Coronary artery (tissue), 2 donors: ENCODE data around the gene FBXW7.

ENCODE experiments used
- DNase-seq: peaks from one replicate; pipeline ENCODE4 v3.0.0-alpha.2; 2017; ENCODE audit warnings: low spot score
- H3K27ac ChIP-seq, 2 donors: fragments of 200-600 bp; sonication (generic); one replicate each; pipeline ENCODE4 v1.5.1; 2016 to 2019
- H3K4me3 ChIP-seq: fragments of 200-600 bp; sonication (generic); 2 replicates; pipeline ENCODE4 v1.5.1; 2016; ENCODE audit warnings: mild to moderate bottlenecking, moderate library complexity
- TF ChIP-seq, protein P1 (sequence below): fragments of 200-600 bp; sonication (generic); IDR thresholded peaks from one replicate; pipeline ENCODE4 v1.5.1; 2019; ENCODE audit warnings: antibody characterized with exemption

The FBXW7 gene

DNA sequence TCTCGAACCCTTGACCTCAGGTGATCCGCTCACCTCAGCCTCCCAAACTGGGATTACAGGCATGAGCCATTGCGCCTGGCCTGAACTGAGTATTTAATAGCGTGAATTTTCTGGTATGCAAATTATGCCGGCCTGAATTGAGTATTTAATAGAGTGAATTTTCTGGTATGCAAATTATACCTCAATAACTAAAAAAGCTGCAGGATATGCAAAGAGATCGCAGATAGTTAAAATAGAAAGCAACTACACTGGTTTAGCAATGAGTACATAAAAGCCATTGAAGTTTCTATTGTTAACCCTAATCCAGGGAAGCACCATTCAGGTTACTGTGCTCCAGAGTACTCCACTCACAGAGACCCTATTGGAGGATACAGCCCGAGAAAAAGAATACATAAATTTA is 22.8 kb downstream of the FBXW7 start:
- no peak for DNase-seq
- no peak overlapping the region for H3K27ac ChIP-seq
- TF ChIP-seq, protein P1, sequence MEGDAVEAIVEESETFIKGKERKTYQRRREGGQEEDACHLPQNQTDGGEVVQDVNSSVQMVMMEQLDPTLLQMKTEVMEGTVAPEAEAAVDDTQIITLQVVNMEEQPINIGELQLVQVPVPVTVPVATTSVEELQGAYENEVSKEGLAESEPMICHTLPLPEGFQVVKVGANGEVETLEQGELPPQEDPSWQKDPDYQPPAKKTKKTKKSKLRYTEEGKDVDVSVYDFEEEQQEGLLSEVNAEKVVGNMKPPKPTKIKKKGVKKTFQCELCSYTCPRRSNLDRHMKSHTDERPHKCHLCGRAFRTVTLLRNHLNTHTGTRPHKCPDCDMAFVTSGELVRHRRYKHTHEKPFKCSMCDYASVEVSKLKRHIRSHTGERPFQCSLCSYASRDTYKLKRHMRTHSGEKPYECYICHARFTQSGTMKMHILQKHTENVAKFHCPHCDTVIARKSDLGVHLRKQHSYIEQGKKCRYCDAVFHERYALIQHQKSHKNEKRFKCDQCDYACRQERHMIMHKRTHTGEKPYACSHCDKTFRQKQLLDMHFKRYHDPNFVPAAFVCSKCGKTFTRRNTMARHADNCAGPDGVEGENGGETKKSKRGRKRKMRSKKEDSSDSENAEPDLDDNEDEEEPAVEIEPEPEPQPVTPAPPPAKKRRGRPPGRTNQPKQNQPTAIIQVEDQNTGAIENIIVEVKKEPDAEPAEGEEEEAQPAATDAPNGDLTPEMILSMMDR, result no peak
- no peak overlapping the region for H3K4me3 ChIP-seq

DNA sequence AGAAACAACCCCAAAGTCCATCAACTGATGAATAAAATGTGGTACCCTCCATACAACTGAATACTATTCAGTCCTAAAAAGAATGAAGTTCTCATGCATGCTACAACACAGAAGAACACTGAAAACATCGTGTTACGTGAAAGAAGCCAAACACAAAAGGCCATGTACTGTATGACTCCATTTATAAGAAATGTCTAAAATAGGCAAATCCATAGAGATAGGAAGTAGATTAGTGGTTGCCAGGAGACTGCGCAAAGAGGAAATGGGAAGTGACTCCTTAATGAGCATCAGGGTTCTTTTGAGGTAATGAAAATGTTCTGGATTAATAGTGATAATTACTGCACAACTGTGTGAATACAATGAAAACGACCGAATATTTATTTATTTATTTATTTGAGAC is 23.4 kb downstream of the FBXW7 start:
- Histone ChIP-seq H3K4me3 (no peak overlapping the region), H3K27ac (no peak overlapping the region)
- DNase-seq, result no peak
- TF ChIP-seq, protein P1, result no peak

DNA sequence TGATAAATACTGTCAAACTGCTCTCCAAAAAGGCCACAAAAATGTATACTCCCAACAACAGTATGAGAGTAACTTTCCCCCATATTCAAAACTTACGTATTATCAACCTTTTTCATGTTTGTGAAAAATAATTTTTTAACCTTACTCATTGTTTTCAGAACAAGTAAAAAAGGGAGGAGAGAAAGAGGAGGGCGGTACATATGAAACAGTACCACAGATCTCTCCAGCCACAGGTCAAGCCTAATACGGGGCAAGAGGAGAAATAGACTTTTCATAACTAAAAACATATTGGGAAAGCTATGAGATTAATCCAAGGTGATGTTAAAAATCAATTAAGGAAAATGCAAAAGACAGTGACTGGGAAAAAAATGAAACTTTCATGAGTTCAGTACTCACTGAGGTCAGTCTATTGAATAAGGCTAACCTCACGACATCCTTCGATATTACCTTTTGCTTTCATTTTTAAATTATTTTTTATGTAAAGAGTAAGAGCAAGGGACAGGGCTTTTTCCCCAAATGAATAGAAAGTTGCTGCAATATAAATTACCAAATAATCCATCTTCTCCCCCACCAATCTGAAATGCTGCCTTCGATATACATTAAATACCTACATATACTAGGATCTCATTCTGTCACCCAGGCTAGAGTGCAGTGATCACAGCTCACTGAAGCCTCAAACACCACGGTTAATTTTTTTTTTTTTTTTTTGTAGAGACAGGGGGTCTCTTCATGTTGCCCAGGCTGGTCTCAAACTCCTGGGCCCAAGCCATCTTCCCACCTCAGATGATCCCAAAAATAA is 25.3 kb downstream of the FBXW7 start:
- TF ChIP-seq, protein P1, result no peak
- no peak overlapping the region for H3K27ac ChIP-seq
- no peak for DNase-seq
- H3K4me3 ChIP-seq, result no peak overlapping the region

DNA sequence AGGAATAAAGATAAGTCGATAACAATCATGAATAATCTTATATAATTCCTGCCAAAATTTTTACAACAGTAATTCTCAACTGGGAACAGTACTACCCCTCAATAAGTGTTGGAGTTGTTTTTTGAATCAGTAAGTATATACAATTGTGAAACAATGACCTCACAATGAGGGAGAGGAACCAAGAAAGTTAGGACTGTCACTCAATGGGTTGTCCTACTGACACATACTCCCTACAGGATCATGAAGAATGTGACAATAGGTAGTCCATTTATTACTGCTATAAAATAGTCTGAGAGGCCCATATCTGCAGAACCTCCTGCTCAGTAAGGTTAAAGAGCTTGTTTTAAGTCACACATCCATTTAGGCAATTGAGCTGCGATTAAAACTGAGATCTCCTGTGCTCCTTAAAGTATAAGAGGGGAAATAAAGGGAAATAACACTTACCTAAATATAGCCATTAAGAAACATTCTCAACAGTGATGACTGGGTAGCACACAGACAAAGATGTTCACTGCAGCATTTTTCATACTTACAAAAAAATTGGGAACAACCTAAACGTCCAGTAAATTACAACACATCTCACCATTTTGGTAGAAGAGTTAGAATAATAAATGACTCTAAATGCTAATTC is 26.2 kb downstream of the FBXW7 start:
- DNase-seq, result no peak
- TF ChIP-seq, protein P1, result no peak
- H3K4me3 ChIP-seq, result no peak overlapping the region
- no peak overlapping the region for H3K27ac ChIP-seq

DNA sequence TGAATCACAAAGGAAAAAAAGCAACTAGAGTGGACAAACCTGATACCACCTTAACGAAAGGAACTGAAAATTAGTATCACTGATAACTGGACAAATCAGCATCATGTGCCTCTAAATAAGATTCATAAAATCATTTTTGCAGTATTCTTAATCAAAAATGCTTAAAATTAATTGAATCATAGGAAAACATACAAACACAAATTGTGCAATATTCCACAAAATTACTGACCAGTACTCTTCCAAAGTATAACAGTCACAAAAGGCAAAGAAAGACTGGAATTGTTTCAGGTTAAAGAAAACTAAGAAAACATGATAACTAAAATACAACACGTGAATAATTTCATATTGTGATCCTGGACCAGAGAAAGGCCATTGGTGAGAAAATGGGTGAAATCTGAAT is 27.1 kb downstream of the FBXW7 start:
- no peak overlapping the region for H3K4me3 ChIP-seq
- no peak overlapping the region for H3K27ac ChIP-seq
- TF ChIP-seq, protein P1, result no peak
- no peak for DNase-seq

DNA sequence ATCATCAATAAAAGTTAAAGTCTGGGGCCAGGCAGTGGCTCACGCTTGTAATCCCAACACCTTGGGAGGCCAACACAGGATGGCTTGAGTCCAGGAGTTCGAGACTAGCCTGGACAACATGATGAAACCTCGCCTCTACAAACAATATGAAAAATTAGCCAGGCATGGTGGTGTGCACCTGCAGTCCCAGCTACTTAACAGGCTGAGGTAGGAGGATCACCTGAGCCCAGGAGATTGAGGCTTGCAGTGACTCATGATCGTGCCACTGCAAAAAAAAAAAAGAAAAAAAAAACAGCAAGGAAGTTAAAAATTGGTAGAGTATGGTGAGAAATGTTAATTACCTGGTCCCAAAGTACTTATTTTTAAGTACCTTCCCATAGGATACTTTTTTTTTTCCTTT is 27.5 kb downstream of the FBXW7 start:
- no peak for DNase-seq
- TF ChIP-seq, protein P1, result no peak
- Histone ChIP-seq H3K27ac (no peak overlapping the region), H3K4me3 (no peak overlapping the region)
